Upper lobe of left lung (tissue), 4 donors: ENCODE data around the gene ELK3.

Experiments
- CTCF ChIP-seq, 6 experiments: fragments of 450-650 bp in 4 of 6; fragments of 200-600 bp in 2 of 6; sonication (generic) in 2 of 6; IDR thresholded peaks; one replicate each; pipeline ENCODE4 v1.5.1; 2016 to 2019; ENCODE audit warnings: antibody characterized with exemption in 6 of 6
- EP300 ChIP-seq, 4 donors: sonication (generic); formaldehyde crosslinking; IDR thresholded peaks; one replicate each; pipeline ENCODE4 v1.5.1; 2017; ENCODE audit warnings: antibody characterized with exemption in 4 of 4, control low read depth in 2 of 4
- POLR2A ChIP-seq, 4 donors: fragments of 450-650 bp; IDR thresholded peaks; one replicate each; pipeline ENCODE4 v1.5.1; 2016 to 2017; ENCODE audit warnings: antibody characterized with exemption in 4 of 4, mild to moderate bottlenecking in 2 of 4
- POLR2AphosphoS5 ChIP-seq, 2 donors: sonication (generic); formaldehyde crosslinking; IDR thresholded peaks; one replicate each; pipeline ENCODE4 v1.5.1; 2017; ENCODE audit warnings: antibody characterized with exemption in 2 of 2

GRCh38 chr12:96263449-96263902, 69.3 kb downstream of the ELK3 start:
- no peak for TF ChIP-seq CTCF (IDR thresholded peaks at IDR 0.05)
- TF ChIP-seq POLR2AphosphoS5 (IDR thresholded peaks at IDR 0.05): peak in 1 of 2 donors; percentile 27
- no peak for TF ChIP-seq POLR2A (IDR thresholded peaks at IDR 0.05)
- no peak for TF ChIP-seq EP300 (IDR thresholded peaks at IDR 0.05)
